ENCODE results near the gene DDX42.

Gene DDX42

GRCh38 chr17:63820963-63821561, 47.1 kb downstream of the DDX42 start:
- no peak overlapping the region for H3K4me3 ChIP-seq (ENCODE audit: low read length in 2 of 2)
- no peak overlapping the region for H3K9ac ChIP-seq (ENCODE audit: low read depth in 1 of 2, low read length in 2 of 2)
- H3K4me1 ChIP-seq (ENCODE audit: control insufficient read depth in 2 of 2, insufficient read depth in 2 of 2, low read length in 2 of 2) = peaks cover 7 to 8% of the 10 kb centered on the region in 2 donors
- H3K27me3 ChIP-seq (ENCODE audit: control insufficient read depth in 2 of 2, insufficient read depth in 2 of 2, low read length in 2 of 2) = no peaks in the 10 kb centered on the region
- H3K9me3 ChIP-seq (ENCODE audit: control insufficient read depth in 2 of 2, low read length in 2 of 2) = no peaks in the 10 kb centered on the region
- peaks cover 81 to 91% of the 10 kb centered on the region in 2 donors for H3K36me3 ChIP-seq (ENCODE audit: control insufficient read depth in 2 of 2, insufficient read depth in 2 of 2, low read length in 2 of 2)
- H3K27ac ChIP-seq (ENCODE audit: low read depth in 2 of 2, low read length in 2 of 2) = no peak overlapping the region

GRCh38 chr17:63821804-63822203, 47.8 kb downstream of the DDX42 start:
- Histone ChIP-seq H3K9ac (ENCODE audit: low read depth in 1 of 2, low read length in 2 of 2) (no peak overlapping the region), H3K36me3 (ENCODE audit: control insufficient read depth in 2 of 2, insufficient read depth in 2 of 2, low read length in 2 of 2) (peaks cover 76 to 84% of the 10 kb centered on the region in 2 donors)

DNA sequence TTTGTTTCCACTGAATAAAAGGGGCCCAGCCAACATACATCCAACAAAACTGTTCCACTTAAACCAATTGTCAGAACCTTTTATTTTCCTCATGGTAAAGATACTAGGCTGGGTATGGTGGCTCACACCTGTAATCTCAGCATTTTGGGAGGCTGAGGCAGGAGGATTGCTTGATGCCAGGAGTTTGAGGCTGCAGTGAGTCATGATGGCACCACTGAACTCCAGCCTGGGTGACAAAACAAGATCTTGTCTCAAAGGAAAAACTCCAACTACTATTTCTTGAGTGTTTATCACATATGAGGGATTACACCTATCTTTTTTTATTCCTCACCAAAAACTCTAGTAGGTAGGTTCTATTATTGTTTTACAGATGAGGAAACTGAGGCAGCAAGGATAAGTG, 48.6 kb downstream of the DDX42 start:
- Histone ChIP-seq H3K4me1 (ENCODE audit: control insufficient read depth in 2 of 2, insufficient read depth in 2 of 2, low read length in 2 of 2) (peaks cover 13 to 14% of the 10 kb centered on the region in 2 donors), H3K27me3 (ENCODE audit: control insufficient read depth in 2 of 2, insufficient read depth in 2 of 2, low read length in 2 of 2) (no peaks in the 10 kb centered on the region), H3K9ac (ENCODE audit: low read depth in 1 of 2, low read length in 2 of 2) (no peak overlapping the region), H3K36me3 (ENCODE audit: control insufficient read depth in 2 of 2, insufficient read depth in 2 of 2, low read length in 2 of 2) (peaks cover 68 to 76% of the 10 kb centered on the region in 2 donors), H3K27ac (ENCODE audit: low read depth in 2 of 2, low read length in 2 of 2) (no peak overlapping the region), H3K4me3 (ENCODE audit: low read length in 2 of 2) (no peak overlapping the region), H3K9me3 (ENCODE audit: control insufficient read depth in 2 of 2, low read length in 2 of 2) (no peaks in the 10 kb centered on the region)

More at GRCh38 chr17:63821804-63822203, 47.8 kb downstream of the DDX42 start:
- Histone ChIP-seq H3K27ac (ENCODE audit: low read depth in 2 of 2, low read length in 2 of 2) (no peak overlapping the region), H3K9me3 (ENCODE audit: control insufficient read depth in 2 of 2, low read length in 2 of 2) (no peaks in the 10 kb centered on the region), H3K4me1 (ENCODE audit: control insufficient read depth in 2 of 2, insufficient read depth in 2 of 2, low read length in 2 of 2) (peaks cover 12 to 13% of the 10 kb centered on the region in 2 donors), H3K27me3 (ENCODE audit: control insufficient read depth in 2 of 2, insufficient read depth in 2 of 2, low read length in 2 of 2) (no peaks in the 10 kb centered on the region), H3K4me3 (ENCODE audit: low read length in 2 of 2) (no peak overlapping the region)

GRCh38 chr17:63823659-63824331, 49.8 kb downstream of the DDX42 start:
- peaks cover 22 to 24% of the 10 kb centered on the region in 2 donors for H3K4me1 ChIP-seq (ENCODE audit: control insufficient read depth in 2 of 2, insufficient read depth in 2 of 2, low read length in 2 of 2)

GRCh38 chr17:63824362-63824761, 50.4 kb downstream of the DDX42 start:
- Histone ChIP-seq H3K27me3 (ENCODE audit: control insufficient read depth in 2 of 2, insufficient read depth in 2 of 2, low read length in 2 of 2) (no peaks in the 10 kb centered on the region), H3K36me3 (ENCODE audit: control insufficient read depth in 2 of 2, insufficient read depth in 2 of 2, low read length in 2 of 2) (peaks cover 52 to 63% of the 10 kb centered on the region in 2 donors), H3K27ac (ENCODE audit: low read depth in 2 of 2, low read length in 2 of 2) (no peak overlapping the region)

More at GRCh38 chr17:63823659-63824331, 49.8 kb downstream of the DDX42 start:
- Histone ChIP-seq H3K27me3 (ENCODE audit: control insufficient read depth in 2 of 2, insufficient read depth in 2 of 2, low read length in 2 of 2) (no peaks in the 10 kb centered on the region), H3K9ac (ENCODE audit: low read depth in 1 of 2, low read length in 2 of 2) (no peak overlapping the region), H3K27ac (ENCODE audit: low read depth in 2 of 2, low read length in 2 of 2) (no peak overlapping the region), H3K9me3 (ENCODE audit: control insufficient read depth in 2 of 2, low read length in 2 of 2) (no peaks in the 10 kb centered on the region), H3K4me3 (ENCODE audit: low read length in 2 of 2) (no peak overlapping the region), H3K36me3 (ENCODE audit: control insufficient read depth in 2 of 2, insufficient read depth in 2 of 2, low read length in 2 of 2) (peaks cover 56 to 64% of the 10 kb centered on the region in 2 donors)

DNA sequence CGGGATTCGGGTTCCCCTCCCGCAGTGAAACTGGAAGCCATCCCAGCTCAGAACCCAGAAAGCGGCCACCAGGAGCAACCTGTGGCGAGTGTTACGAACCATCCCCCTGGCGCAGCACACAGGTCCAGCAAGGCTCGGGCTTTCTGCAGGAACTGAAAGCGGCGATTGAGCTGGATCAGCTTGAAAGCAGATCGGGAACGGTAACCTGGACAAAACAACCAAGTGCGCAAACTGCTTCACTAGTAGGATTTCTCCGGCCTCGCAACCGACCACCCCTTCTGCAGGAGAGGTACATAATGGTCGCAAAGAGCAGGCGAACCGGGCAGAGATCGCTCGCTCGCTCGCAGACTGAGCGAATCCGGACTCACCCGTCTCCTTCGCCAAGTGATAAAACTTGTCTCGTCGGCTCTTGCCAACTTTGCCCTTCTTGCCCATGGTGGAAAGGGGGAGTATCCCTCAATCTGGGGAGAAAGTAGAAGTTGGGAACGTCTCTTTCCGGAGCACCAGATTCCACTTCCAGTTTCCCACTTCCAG, 52.6 kb downstream of the DDX42 start:
- H3K36me3 ChIP-seq (ENCODE audit: control insufficient read depth in 2 of 2, insufficient read depth in 2 of 2, low read length in 2 of 2) = peaks cover 57 to 65% of the 10 kb centered on the region in 2 donors
- H3K27me3 ChIP-seq (ENCODE audit: control insufficient read depth in 2 of 2, insufficient read depth in 2 of 2, low read length in 2 of 2) = no peaks in the 10 kb centered on the region
- H3K27ac ChIP-seq (ENCODE audit: low read depth in 2 of 2, low read length in 2 of 2) = peak overlapping the region; percentile 88 to 92
- H3K9me3 ChIP-seq (ENCODE audit: control insufficient read depth in 2 of 2, low read length in 2 of 2) = no peaks in the 10 kb centered on the region
- peaks cover 18 to 22% of the 10 kb centered on the region in 2 donors for H3K4me1 ChIP-seq (ENCODE audit: control insufficient read depth in 2 of 2, insufficient read depth in 2 of 2, low read length in 2 of 2)
- H3K9ac ChIP-seq (ENCODE audit: low read depth in 1 of 2, low read length in 2 of 2) = peak overlapping the region; percentile 82 to 90
- H3K4me3 ChIP-seq (ENCODE audit: low read length in 2 of 2) = peak overlapping the region; percentile 91 to 98

More at GRCh38 chr17:63824362-63824761, 50.4 kb downstream of the DDX42 start:
- no peak overlapping the region for H3K9ac ChIP-seq (ENCODE audit: low read depth in 1 of 2, low read length in 2 of 2)
- peaks cover 21 to 24% of the 10 kb centered on the region in 2 donors for H3K4me1 ChIP-seq (ENCODE audit: control insufficient read depth in 2 of 2, insufficient read depth in 2 of 2, low read length in 2 of 2)
- no peaks in the 10 kb centered on the region for H3K9me3 ChIP-seq (ENCODE audit: control insufficient read depth in 2 of 2, low read length in 2 of 2)
- H3K4me3 ChIP-seq (ENCODE audit: low read length in 2 of 2) = no peak overlapping the region

DNA sequence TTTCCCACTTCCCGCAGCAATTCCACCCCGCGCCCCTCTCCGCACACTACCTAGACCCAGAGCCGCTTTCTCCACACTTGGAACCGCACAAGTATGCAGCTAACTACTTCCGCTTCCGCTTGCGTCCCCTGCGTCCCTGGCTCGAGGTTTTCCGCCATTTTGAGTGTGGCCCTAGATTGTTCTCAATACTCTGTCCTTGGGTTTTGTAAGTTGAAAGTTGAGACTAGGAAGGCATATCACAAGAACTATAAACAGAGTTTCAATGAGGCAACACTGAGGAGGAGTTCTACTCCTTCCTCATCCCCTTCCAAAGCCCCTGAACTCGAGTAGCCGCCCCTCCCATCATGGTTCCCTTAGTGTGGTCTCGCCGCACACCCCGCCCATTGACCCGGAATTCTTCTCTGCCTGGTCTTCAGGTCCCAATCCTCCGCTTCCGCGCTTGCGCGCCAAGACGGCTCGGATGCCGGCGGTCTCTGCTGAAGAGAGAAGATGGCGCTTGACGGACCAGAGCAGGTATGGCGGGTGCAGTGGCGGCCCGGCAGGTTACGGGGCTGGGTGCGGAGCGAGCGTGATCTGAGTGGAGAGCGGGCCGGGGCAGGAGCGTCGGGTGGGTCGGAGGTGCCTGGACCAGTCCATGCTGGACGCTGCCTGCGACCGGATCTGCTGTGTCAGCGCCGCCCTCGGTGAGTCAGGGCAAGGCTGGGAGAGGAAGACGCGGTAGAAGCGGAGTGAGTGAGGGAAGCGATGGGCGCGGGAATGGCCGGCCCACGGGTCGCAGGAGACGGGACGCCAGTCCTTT, 53.2 kb downstream of the DDX42 start, which contains the start of the genes FTSJ3 and PSMC5:
Gene FTSJ3 (minus strand): TSS at position 662 of the 799 bp plus-strand sequence. CDS start 761 bp downstream, outside the sequence.
Gene PSMC5 (plus strand): TSS at position 430 of the 799 bp plus-strand sequence. CDS start 60 bp downstream, at position 490.
- Histone ChIP-seq H3K4me3 (ENCODE audit: low read length in 2 of 2) (peak within 1 kb of the TSS; percentile 91 to 98), H3K4me1 (ENCODE audit: control insufficient read depth in 2 of 2, insufficient read depth in 2 of 2, low read length in 2 of 2) (peaks cover 18 to 22% of the 10 kb centered on the region in 2 donors), H3K9me3 (ENCODE audit: control insufficient read depth in 2 of 2, low read length in 2 of 2) (no peaks in the 10 kb centered on the region), H3K27me3 (ENCODE audit: control insufficient read depth in 2 of 2, insufficient read depth in 2 of 2, low read length in 2 of 2) (no peaks in the 10 kb centered on the region), H3K27ac (ENCODE audit: low read depth in 2 of 2, low read length in 2 of 2) (peak within 1 kb of the TSS; percentile 88 to 92), H3K36me3 (ENCODE audit: control insufficient read depth in 2 of 2, insufficient read depth in 2 of 2, low read length in 2 of 2) (peaks cover 56 to 64% of the 10 kb centered on the region in 2 donors), H3K9ac (ENCODE audit: low read depth in 1 of 2, low read length in 2 of 2) (peak within 1 kb of the TSS; percentile 82 to 90)

DNA sequence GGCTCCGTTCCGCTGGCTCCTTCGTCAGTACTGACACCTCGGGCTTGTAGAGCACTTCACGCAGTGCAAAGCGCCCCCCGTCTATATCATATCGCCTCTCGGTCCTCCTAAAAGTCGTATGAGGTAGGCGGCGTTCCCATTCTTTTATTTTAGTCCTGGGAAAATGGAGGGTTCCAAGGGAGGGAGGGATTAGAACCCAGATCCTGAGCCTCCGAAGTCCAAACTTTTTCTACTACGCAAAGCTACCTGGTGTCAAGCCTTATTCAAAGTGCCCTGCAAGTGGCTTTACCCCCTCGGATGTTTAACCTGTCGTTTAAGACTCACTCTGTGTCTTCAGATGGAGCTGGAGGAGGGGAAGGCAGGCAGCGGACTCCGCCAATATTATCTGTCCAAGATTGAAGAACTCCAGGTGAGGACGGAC, 53.8 kb downstream of the DDX42 start:
- peaks cover 57 to 67% of the 10 kb centered on the region in 2 donors for H3K36me3 ChIP-seq (ENCODE audit: control insufficient read depth in 2 of 2, insufficient read depth in 2 of 2, low read length in 2 of 2)
- H3K27me3 ChIP-seq (ENCODE audit: control insufficient read depth in 2 of 2, insufficient read depth in 2 of 2, low read length in 2 of 2) = no peaks in the 10 kb centered on the region
- H3K9ac ChIP-seq (ENCODE audit: low read depth in 1 of 2, low read length in 2 of 2) = peak overlapping the region; percentile 82 to 90
- H3K27ac ChIP-seq (ENCODE audit: low read depth in 2 of 2, low read length in 2 of 2) = peak overlapping the region; percentile 88 to 92
- no peaks in the 10 kb centered on the region for H3K9me3 ChIP-seq (ENCODE audit: control insufficient read depth in 2 of 2, low read length in 2 of 2)
- peaks cover 18 to 22% of the 10 kb centered on the region in 2 donors for H3K4me1 ChIP-seq (ENCODE audit: control insufficient read depth in 2 of 2, insufficient read depth in 2 of 2, low read length in 2 of 2)
- H3K4me3 ChIP-seq (ENCODE audit: low read length in 2 of 2) = peak overlapping the region; percentile 91 to 98

DNA sequence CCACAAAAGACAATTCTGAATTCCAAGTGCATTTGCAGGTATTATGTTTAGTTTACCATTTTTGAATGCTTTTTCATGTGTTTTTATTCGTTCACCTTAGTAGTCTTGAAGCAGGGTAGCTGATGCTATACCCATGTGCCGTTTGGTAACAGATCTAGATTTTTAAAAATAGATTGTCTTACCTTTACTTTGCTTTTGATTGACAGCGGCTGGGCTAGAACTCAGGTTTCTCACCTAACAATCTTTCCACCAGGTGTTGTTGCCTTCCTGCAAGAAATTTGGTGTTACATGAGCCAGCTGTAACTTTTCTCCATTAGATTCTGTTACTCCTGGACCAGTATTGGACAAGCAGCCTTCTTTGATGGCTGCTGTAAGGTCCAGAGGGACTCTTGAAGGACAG, 55.0 kb downstream of the DDX42 start:
- Histone ChIP-seq H3K4me3 (ENCODE audit: low read length in 2 of 2) (no peak overlapping the region), H3K9me3 (ENCODE audit: control insufficient read depth in 2 of 2, low read length in 2 of 2) (no peaks in the 10 kb centered on the region), H3K36me3 (ENCODE audit: control insufficient read depth in 2 of 2, insufficient read depth in 2 of 2, low read length in 2 of 2) (peaks cover 61 to 69% of the 10 kb centered on the region in 2 donors), H3K27ac (ENCODE audit: low read depth in 2 of 2, low read length in 2 of 2) (no peak overlapping the region), H3K27me3 (ENCODE audit: control insufficient read depth in 2 of 2, insufficient read depth in 2 of 2, low read length in 2 of 2) (no peaks in the 10 kb centered on the region), H3K9ac (ENCODE audit: low read depth in 1 of 2, low read length in 2 of 2) (no peak overlapping the region), H3K4me1 (ENCODE audit: control insufficient read depth in 2 of 2, insufficient read depth in 2 of 2, low read length in 2 of 2) (peaks cover 18 to 22% of the 10 kb centered on the region in 2 donors)

Measured in mucosa of rectum (tissue), 2 donors.